GM21786 (cell line): Measurements from ENCODE around the gene APP.
"Not testable (repeated sequence)": the region's sequence is repeated elsewhere in the genome, so short reads cannot be mapped to it uniquely, and the experiment has no call there.

Source experiments
- ATAC-seq: cut with Tn5 transposase; IDR thresholded peaks from one replicate; pipeline ENCODE4 v1.9.1; 2021; ENCODE audit not compliant: unreplicated experiment

The APP gene

GRCh38 chr21:25953196-25953595 lies 217.4 kb downstream of the APP start:
- no peak for ATAC-seq

GRCh38 chr21:25952306-25952705 lies 218.3 kb downstream of the APP start:
- ATAC-seq = no peak

- ATAC-seq = no peak
Observed at GRCh38 chr21:25949701-25950100, 220.9 kb downstream of the APP start.

- no peak for ATAC-seq
Observed at GRCh38 chr21:25944672-25945213, 225.8 kb downstream of the APP start.

GRCh38 chr21:25944082-25944481 lies 226.5 kb downstream of the APP start:
- no peak for ATAC-seq

- no peak for ATAC-seq
Observed at GRCh38 chr21:25942135-25942534, 228.4 kb downstream of the APP start.

GRCh38 chr21:25939396-25939761 lies 231.2 kb downstream of the APP start:
- no peak for ATAC-seq

- ATAC-seq = no peak
Observed at GRCh38 chr21:25938658-25939395, 231.7 kb downstream of the APP start.

GRCh38 chr21:25936776-25937175 lies 233.8 kb downstream of the APP start:
- ATAC-seq = no peak

- ATAC-seq = no peak
Observed at GRCh38 chr21:25934771-25935224, 235.8 kb downstream of the APP start.

GRCh38 chr21:25934130-25934529 lies 236.4 kb downstream of the APP start:
- ATAC-seq = no peak

- ATAC-seq = no peak
Observed at GRCh38 chr21:25931765-25932164, 238.8 kb downstream of the APP start.

GRCh38 chr21:25929856-25930520 lies 240.6 kb downstream of the APP start:
- ATAC-seq = no peak

GRCh38 chr21:25927195-25927880 lies 243.2 kb downstream of the APP start:
- no peak for ATAC-seq

- no peak for ATAC-seq
Observed at GRCh38 chr21:25925936-25926335, 244.6 kb downstream of the APP start.

- ATAC-seq = no peak
Observed at GRCh38 chr21:25925064-25925800, 245.3 kb downstream of the APP start.

- not testable (repeated sequence) for ATAC-seq
Observed at GRCh38 chr21:25918152-25918551, 252.4 kb downstream of the APP start.

GRCh38 chr21:25916226-25916625 lies 254.3 kb downstream of the APP start:
- no peak for ATAC-seq

GRCh38 chr21:25913479-25913878 lies 257.1 kb downstream of the APP start:
- ATAC-seq = peak; percentile 65

GRCh38 chr21:25912402-25912746 lies 258.2 kb downstream of the APP start:
- ATAC-seq = no peak

- no peak for ATAC-seq
Observed at GRCh38 chr21:25911730-25912401, 258.7 kb downstream of the APP start.
